Breast epithelium (tissue), 4 donors: ENCODE results near the gene SLC25A36. TPM values are rescaled to one million over a fixed set of nuclear protein-coding genes. Genes with fewer than 3 reads are reported as not detected.

Source experiments
- DNase-seq, 2 donors: peaks; one replicate each; pipeline ENCODE4 v3.0.0-alpha.2; 2019; ENCODE audit warnings: low spot score in 2 of 2
- H3K27ac ChIP-seq, 2 donors: fragments of 200-600 bp; sonication (generic) in 1 of 2; one replicate each; pipeline ENCODE4 v1.5.1; 2016 to 2019; ENCODE audit warnings: mild to moderate bottlenecking in 1 of 2
- H3K27me3 ChIP-seq, 2 donors: fragments of 200-600 bp; sonication (generic) in 1 of 2; one replicate each; pipeline versions ENCODE4 v1.5.1 to v1.6.0; 2017 to 2019; ENCODE audit warnings: control low read depth in 1 of 2, mild to moderate bottlenecking in 1 of 2
- H3K36me3 ChIP-seq: fragments of 200-600 bp; one replicate; pipeline ENCODE4 v1.5.1; 2019
- H3K4me1 ChIP-seq, 2 donors: fragments of 200-600 bp; sonication (generic); one replicate each; pipeline ENCODE4 v1.5.1; 2016 to 2019; ENCODE audit warnings: control low read depth in 1 of 2
- H3K4me3 ChIP-seq, 3 donors: fragments of 200-600 bp; sonication (generic); 1 replicate in 2 of 3; 2 replicates in 1 of 3; pipeline ENCODE4 v1.5.1; 2016 to 2019; ENCODE audit warnings: mild to moderate bottlenecking in 3 of 3, moderate library complexity in 2 of 3
- H3K9me3 ChIP-seq, 2 donors: fragments of 200-600 bp; sonication (generic) in 1 of 2; one replicate each; pipeline ENCODE4 v1.5.1; 2016 to 2019; ENCODE audit warnings: control low read depth in 1 of 2
- POLR2A ChIP-seq: fragments of 450-650 bp; IDR thresholded peaks from one replicate; pipeline ENCODE4 v1.6.1; 2016; ENCODE audit warnings: antibody characterized with exemption, mild to moderate bottlenecking, moderate library complexity
- POLR2AphosphoS5 ChIP-seq, 3 donors: sonication (generic); formaldehyde crosslinking; IDR thresholded peaks; one replicate each; pipeline ENCODE4 v1.6.1; 2017; ENCODE audit warnings: antibody characterized with exemption in 3 of 3
- intact Hi-C: fragments of 100-400 bp; cut with DNase I; formaldehyde crosslinking; loops from one replicate; pipeline ENCODE4 v1.15.1; 2023; ENCODE audit warnings: low total_unique reads
- total RNA-seq, 3 donors: library from RNA; depleted of rRNA; stranded (reverse); fragments of >200 nt; gene quantifications; one replicate each; pipeline ENCODE4 v1.1.0, GENCODE V29; 2016
- TF ChIP-seq, protein P1 (sequence below), 3 donors: fragments of 450-650 bp; IDR thresholded peaks; one replicate each; pipeline ENCODE4 v1.5.1; 2016 to 2017; ENCODE audit warnings: antibody characterized with exemption in 3 of 3, mild to moderate bottlenecking in 3 of 3, moderate library complexity in 3 of 3

SLC25A36 gene
- total RNA-seq, 3 donors from 2014 or later: 74.7 to 111 (median 86.7) TPM

DNA sequence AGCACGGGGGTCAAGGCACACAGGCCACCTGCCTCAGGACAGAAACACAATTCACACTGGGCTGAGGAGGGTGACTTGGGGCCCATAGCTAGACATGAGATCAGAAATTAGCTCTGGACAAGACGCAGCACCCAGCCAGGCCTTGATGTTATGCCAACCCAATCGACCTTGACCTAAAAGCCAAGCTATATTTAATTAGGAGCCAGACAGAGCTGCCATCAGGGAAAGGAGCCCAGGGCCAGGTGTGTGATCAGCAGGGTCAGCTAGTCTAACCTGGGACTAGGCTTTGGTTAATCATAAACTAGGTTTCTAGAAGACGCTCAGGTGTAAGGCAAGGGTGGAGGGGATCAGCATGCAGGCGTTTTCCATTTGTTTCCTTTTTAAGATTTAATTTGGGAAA, 23.9 kb upstream of the SLC25A36 start:
- TF ChIP-seq, protein P1, sequence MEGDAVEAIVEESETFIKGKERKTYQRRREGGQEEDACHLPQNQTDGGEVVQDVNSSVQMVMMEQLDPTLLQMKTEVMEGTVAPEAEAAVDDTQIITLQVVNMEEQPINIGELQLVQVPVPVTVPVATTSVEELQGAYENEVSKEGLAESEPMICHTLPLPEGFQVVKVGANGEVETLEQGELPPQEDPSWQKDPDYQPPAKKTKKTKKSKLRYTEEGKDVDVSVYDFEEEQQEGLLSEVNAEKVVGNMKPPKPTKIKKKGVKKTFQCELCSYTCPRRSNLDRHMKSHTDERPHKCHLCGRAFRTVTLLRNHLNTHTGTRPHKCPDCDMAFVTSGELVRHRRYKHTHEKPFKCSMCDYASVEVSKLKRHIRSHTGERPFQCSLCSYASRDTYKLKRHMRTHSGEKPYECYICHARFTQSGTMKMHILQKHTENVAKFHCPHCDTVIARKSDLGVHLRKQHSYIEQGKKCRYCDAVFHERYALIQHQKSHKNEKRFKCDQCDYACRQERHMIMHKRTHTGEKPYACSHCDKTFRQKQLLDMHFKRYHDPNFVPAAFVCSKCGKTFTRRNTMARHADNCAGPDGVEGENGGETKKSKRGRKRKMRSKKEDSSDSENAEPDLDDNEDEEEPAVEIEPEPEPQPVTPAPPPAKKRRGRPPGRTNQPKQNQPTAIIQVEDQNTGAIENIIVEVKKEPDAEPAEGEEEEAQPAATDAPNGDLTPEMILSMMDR (IDR thresholded peaks at IDR 0.05): no peak
- no peak for TF ChIP-seq POLR2AphosphoS5 (IDR thresholded peaks at IDR 0.05)
- no peaks in the 10 kb centered on the region for H3K27me3 ChIP-seq
- intact Hi-C loops: no loop called here
- no peaks in the 10 kb centered on the region for H3K4me1 ChIP-seq
- no peaks in the 10 kb centered on the region for H3K36me3 ChIP-seq
- no peak for DNase-seq
- H3K4me3 ChIP-seq: no peak overlapping the region
- no peak overlapping the region for H3K27ac ChIP-seq
- no peaks in the 10 kb centered on the region for H3K9me3 ChIP-seq

DNA sequence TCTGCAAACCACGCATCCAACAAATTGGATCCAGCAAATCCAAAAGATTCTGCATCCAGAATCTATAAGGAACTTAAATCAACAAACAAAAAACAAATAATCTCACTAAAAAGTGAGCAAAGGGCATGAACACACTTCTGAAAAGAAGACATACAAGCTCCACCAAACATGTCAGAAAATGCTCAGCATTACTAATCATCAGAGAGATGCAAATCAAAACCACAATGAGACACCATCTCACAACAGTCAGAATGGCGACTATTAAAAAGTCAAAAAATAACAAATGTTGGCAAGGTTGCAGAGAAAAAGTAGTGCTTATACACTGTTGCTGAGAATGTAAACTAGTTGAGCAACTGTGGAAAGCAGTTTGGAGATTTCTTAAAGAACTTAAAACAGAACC, 21.6 kb upstream of the SLC25A36 start:
- intact Hi-C loops: no loop called here
- no peaks in the 10 kb centered on the region for H3K27me3 ChIP-seq
- H3K4me3 ChIP-seq: no peak overlapping the region
- no peaks in the 10 kb centered on the region for H3K36me3 ChIP-seq
- no peak for DNase-seq
- no peaks in the 10 kb centered on the region for H3K9me3 ChIP-seq
- H3K27ac ChIP-seq: no peak overlapping the region
- TF ChIP-seq POLR2AphosphoS5 (IDR thresholded peaks at IDR 0.05) (no peak), POLR2A (no peak)
- TF ChIP-seq, protein P1 (IDR thresholded peaks at IDR 0.05): no peak
- H3K4me1 ChIP-seq: no peaks in the 10 kb centered on the region

DNA sequence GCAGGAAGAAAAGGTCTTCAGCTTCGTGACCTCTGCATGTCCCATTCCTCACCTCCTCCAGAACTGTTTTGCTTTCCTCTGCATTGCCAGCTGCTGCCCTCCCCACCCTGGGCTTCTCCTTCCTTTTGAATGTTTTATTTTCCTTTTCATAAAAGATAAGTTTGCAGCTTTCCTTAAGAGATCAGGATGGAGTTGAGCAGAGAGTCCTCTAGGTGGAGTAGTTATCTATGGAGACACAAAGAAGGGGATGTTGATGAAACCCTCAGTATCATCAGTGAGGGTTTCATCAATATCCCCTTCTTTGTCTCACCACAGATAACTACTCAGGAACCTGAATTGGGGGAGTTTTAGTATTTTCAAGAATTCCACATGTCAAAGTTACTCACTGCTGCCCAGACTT, 19.0 kb upstream of the SLC25A36 start:
- no peak overlapping the region for H3K27ac ChIP-seq
- TF ChIP-seq POLR2AphosphoS5 (IDR thresholded peaks at IDR 0.05) (no peak), POLR2A (no peak)
- TF ChIP-seq, protein P1 (IDR thresholded peaks at IDR 0.05): no peak
- no peaks in the 10 kb centered on the region for H3K9me3 ChIP-seq
- no peak overlapping the region for H3K4me3 ChIP-seq
- intact Hi-C loops: no loop called here
- DNase-seq: no peak
- H3K27me3 ChIP-seq: no peaks in the 10 kb centered on the region
- no peaks in the 10 kb centered on the region for H3K4me1 ChIP-seq
- H3K36me3 ChIP-seq: no peaks in the 10 kb centered on the region

DNA sequence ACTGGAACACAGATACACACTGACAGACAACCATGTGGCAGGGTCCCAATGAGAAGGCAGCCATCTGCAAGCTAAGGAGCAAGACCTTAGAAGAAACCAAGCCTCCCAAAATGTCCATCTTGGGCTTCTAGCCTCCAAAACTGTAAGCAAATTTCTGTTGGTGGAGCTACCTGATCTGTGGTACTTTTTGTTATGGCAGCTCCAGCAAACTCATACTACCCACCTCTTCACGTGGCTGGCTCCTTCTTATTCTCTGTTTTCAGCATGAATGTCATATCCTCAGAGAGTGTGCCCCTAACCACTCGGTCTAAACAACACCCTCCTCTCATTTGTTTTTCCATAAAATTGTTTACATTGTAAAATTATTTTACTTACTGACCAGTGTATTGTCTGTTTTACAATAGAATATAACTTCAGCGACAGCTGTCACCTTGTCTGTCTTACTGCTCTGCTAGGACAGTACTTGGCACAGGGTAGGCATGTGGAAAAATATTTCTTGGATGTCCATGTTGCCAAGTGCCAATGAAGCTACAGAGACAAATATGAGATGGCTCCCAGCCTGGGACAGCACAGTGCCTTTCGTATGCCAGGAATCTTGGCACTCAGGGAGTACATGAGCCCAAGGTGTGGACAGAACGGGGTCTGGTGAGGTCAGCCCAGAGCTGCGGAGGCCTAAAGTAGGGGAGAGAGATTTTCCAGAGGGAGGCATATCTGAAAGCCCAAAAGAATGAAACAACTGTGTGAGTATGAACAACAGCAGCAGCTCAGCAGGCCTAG, 17.4 kb upstream of the SLC25A36 start:
- H3K27ac ChIP-seq: peak overlapping the region; percentile 16 to 42
- H3K4me1 ChIP-seq: no peaks in the 10 kb centered on the region
- H3K4me3 ChIP-seq: no peak overlapping the region
- H3K36me3 ChIP-seq: no peaks in the 10 kb centered on the region
- intact Hi-C loops: no loop called here
- DNase-seq: peak in 1 of 2 donors; percentile 71
- H3K9me3 ChIP-seq: no peaks in the 10 kb centered on the region
- TF ChIP-seq, protein P1 (IDR thresholded peaks at IDR 0.05): no peak
- TF ChIP-seq POLR2A (no peak), POLR2AphosphoS5 (IDR thresholded peaks at IDR 0.05) (no peak)
- no peaks in the 10 kb centered on the region for H3K27me3 ChIP-seq

DNA sequence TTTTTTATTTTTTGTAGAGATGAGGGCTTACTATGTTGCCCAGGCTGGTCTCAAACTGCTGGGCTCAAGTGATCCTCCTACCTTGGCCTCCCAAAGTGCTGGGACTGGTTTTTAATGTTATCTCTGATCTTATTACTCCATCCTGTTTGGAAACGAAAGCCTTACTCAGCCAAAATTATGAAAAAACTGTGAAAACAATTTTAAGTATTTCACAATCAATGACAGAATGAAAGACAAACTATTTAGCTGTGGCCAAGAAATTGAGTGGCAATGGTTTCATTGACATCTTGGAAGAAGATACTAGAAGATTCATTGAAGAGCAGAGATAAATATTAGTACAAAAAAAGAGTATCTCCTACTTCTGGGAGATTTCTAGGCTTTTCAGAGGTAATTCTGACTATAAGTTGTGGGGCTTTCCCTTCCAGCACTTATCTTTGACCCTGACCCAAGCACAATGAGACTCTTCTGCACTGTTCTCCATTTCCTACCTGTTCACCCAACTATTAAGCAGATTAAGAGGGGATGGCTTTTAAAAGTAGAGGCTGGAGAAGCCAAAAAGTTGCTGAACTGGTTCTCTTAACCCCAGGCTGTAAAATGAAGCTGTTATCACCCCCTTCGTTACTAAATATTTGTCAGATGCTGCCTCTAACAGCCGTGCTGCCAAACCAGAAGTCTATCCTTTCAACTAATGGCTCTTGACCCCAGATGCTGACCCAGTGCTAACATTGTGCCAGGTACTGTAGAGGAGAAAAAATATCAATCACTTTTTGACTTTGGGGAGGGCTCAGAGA, 14.2 kb upstream of the SLC25A36 start:
- intact Hi-C loops: no loop called here
- no peak for DNase-seq

More for the DNA sequence above, 14.2 kb upstream of the SLC25A36 start:
- H3K27me3 ChIP-seq: no peaks in the 10 kb centered on the region
- H3K4me1 ChIP-seq: no peaks in the 10 kb centered on the region
- H3K36me3 ChIP-seq: no peaks in the 10 kb centered on the region
- TF ChIP-seq POLR2AphosphoS5 (IDR thresholded peaks at IDR 0.05): no peak
- no peak overlapping the region for H3K27ac ChIP-seq
- no peaks in the 10 kb centered on the region for H3K9me3 ChIP-seq
- no peak overlapping the region for H3K4me3 ChIP-seq
